Measurements from ENCODE around the gene DDX10. TPM values are rescaled to one million over a fixed set of nuclear protein-coding genes. Genes with fewer than 3 reads are reported as not detected.

Gene DDX10
- total RNA-seq, 2 donors from 2014 or later, result 12.6 to 17.6 TPM

GRCh38 chr11:108973402-108974162, 308.7 kb downstream of the DDX10 start:
- Histone ChIP-seq H3K27me3 (no peaks in the 10 kb centered on the region), H3K9ac (ENCODE audit: low read depth in 2 of 2, low read length in 2 of 2) (no peak overlapping the region), H3K36me3 (no peaks in the 10 kb centered on the region), H3K4me3 (no peak overlapping the region), H3K27ac (no peak overlapping the region), H3K9me3 (no peaks in the 10 kb centered on the region), H3K4me1 (no peaks in the 10 kb centered on the region)
- TF ChIP-seq, protein P1, sequence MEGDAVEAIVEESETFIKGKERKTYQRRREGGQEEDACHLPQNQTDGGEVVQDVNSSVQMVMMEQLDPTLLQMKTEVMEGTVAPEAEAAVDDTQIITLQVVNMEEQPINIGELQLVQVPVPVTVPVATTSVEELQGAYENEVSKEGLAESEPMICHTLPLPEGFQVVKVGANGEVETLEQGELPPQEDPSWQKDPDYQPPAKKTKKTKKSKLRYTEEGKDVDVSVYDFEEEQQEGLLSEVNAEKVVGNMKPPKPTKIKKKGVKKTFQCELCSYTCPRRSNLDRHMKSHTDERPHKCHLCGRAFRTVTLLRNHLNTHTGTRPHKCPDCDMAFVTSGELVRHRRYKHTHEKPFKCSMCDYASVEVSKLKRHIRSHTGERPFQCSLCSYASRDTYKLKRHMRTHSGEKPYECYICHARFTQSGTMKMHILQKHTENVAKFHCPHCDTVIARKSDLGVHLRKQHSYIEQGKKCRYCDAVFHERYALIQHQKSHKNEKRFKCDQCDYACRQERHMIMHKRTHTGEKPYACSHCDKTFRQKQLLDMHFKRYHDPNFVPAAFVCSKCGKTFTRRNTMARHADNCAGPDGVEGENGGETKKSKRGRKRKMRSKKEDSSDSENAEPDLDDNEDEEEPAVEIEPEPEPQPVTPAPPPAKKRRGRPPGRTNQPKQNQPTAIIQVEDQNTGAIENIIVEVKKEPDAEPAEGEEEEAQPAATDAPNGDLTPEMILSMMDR (IDR thresholded peaks at IDR 0.05), result no peak
- DNase-seq, result no peak
- intact Hi-C loops (cut with DNase I), result no loop called here

- H3K4me3 ChIP-seq, result no peak overlapping the region
- TF ChIP-seq, protein P1 (IDR thresholded peaks at IDR 0.05), result no peak
- H3K4me1 ChIP-seq, result no peaks in the 10 kb centered on the region
- intact Hi-C loops (cut with DNase I), result no loop called here
- no peaks in the 10 kb centered on the region for H3K9me3 ChIP-seq
- no peak overlapping the region for H3K27ac ChIP-seq
- no peaks in the 10 kb centered on the region for H3K27me3 ChIP-seq
- no peak for DNase-seq
- H3K9ac ChIP-seq (ENCODE audit: low read depth in 2 of 2, low read length in 2 of 2), result no peak overlapping the region
- H3K36me3 ChIP-seq, result no peaks in the 10 kb centered on the region
These were observed 310.2 kb downstream of the DDX10 start for GRCh38 chr11:108975026-108975425.

DNA sequence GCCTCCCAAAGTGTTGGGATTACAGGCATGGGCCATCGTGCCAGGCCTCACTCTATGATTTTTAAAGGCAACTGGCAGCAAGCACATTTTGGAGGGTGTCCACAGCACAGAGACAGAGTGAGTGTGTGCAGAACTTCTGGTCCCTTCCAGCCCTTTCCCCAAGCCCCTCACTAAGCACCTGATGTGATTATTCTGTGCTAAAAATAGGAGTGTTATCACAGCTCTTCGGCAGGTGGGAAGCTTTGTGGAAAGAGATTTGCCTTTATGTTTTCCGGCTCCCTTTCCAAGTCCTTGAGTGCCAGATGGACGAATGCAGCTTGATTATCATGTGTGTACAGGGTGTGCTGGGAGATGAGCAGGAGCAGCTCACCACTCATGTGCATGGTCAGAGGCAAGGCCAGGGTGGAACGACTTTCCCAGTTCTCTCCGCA, 310.8 kb downstream of the DDX10 start:
- no peak overlapping the region for H3K4me3 ChIP-seq
- H3K36me3 ChIP-seq, result no peaks in the 10 kb centered on the region
- H3K27ac ChIP-seq, result no peak overlapping the region
- TF ChIP-seq, protein P1 (IDR thresholded peaks at IDR 0.05), result no peak
- H3K9ac ChIP-seq (ENCODE audit: low read depth in 2 of 2, low read length in 2 of 2), result no peak overlapping the region
- no peaks in the 10 kb centered on the region for H3K4me1 ChIP-seq
- no peaks in the 10 kb centered on the region for H3K9me3 ChIP-seq
- DNase-seq, result no peak
- H3K27me3 ChIP-seq, result no peaks in the 10 kb centered on the region
- intact Hi-C loops (cut with DNase I), result no loop called here

- H3K4me3 ChIP-seq, result no peak overlapping the region
- no peaks in the 10 kb centered on the region for H3K36me3 ChIP-seq
- no peak overlapping the region for H3K27ac ChIP-seq
- no peak for DNase-seq
- H3K9me3 ChIP-seq, result no peaks in the 10 kb centered on the region
- H3K4me1 ChIP-seq, result no peaks in the 10 kb centered on the region
- H3K27me3 ChIP-seq, result no peaks in the 10 kb centered on the region
- TF ChIP-seq, protein P1 (IDR thresholded peaks at IDR 0.05), result no peak
- no peak overlapping the region for H3K9ac ChIP-seq (ENCODE audit: low read depth in 2 of 2, low read length in 2 of 2)
- intact Hi-C loops (cut with DNase I), result no loop called here
These were observed 319.0 kb downstream of the DDX10 start for GRCh38 chr11:108983636-108984420.

DNA sequence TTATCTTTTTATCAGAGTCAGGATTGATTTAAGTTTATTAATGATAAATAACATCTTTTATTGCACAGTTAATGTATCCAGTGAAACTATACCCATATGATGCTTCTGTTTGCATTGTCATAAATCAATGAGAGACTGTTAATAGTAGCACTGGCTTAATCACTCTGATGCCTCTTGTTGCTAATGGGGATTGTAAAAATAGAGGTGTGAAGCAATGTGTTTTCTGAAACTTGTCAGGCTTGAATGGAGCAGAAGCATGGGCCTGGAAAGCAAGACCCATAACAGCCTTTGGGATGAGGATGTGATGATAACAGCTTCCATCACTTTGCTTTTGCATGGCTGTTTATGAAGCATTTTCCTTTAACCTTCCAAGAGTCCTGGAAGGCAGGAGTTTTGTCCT, 319.7 kb downstream of the DDX10 start:
- TF ChIP-seq, protein P1 (IDR thresholded peaks at IDR 0.05), result no peak
- no peak overlapping the region for H3K9ac ChIP-seq (ENCODE audit: low read depth in 2 of 2, low read length in 2 of 2)
- DNase-seq, result no peak
- intact Hi-C loops (cut with DNase I), result no loop called here
- H3K36me3 ChIP-seq, result no peaks in the 10 kb centered on the region
- no peaks in the 10 kb centered on the region for H3K9me3 ChIP-seq
- H3K4me3 ChIP-seq, result no peak overlapping the region
- H3K4me1 ChIP-seq, result no peaks in the 10 kb centered on the region
- no peaks in the 10 kb centered on the region for H3K27me3 ChIP-seq
- H3K27ac ChIP-seq, result no peak overlapping the region

All from colonic mucosa (tissue), 4 donors.